Epithelial cell of prostate (primary cell): ENCODE measurements around the gene VCAN.

Source experiments
- DNase-seq: peaks from one replicate; pipeline ENCODE4 v3.0.0-alpha.2; 2011; ENCODE audit warnings: low read depth, low spot score
- H3K27ac ChIP-seq: fragments of 450-650 bp; 2 replicates; pipeline ENCODE4 v1.5.1; 2017; ENCODE audit warnings: mild to moderate bottlenecking

The VCAN gene

DNA sequence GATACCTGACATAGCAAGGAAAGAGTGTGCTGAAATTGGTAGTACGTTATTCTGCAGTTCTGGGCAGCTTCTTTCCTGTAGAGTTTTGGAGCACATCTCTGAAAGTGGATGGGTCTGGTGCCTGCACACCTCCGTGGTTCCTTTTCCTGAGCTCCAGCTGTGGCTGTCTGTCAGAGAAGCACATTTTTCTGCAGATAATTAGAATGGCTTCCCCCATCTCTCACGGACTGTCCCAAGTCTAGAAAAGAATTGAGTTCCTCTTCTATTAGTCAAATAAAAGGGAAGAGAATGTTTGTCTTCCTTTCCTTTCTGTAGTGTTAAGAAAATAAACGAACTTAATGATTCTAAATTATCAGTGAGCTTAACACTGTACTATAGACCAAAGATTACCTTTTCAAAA, 55.7 kb downstream of the VCAN start:
- DNase-seq = no peak

GRCh38 chr5:83527722-83528438, 56.3 kb downstream of the VCAN start:
- H3K27ac ChIP-seq = no peak overlapping the region

More for the DNA sequence above, 55.7 kb downstream of the VCAN start:
- no peak overlapping the region for H3K27ac ChIP-seq

DNA sequence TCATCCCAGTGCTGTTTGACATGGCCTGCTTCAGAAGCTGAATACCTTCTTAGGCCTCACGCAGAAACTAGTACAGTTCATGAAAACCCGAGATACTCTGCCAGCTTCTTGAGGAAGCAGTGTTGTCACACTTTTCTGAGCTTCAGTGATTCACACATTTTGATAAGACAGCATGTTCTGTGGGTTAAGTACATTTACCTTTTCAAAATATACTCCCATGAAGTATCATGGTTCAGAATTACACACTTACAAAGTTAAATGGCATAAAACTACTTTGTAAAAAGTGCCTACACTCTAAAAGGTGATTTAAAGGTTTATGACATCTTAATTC, 56.9 kb downstream of the VCAN start:
- no peak overlapping the region for H3K27ac ChIP-seq
- DNase-seq = no peak

More at GRCh38 chr5:83527722-83528438, 56.3 kb downstream of the VCAN start:
- DNase-seq = no peak

GRCh38 chr5:83530193-83530592, 58.6 kb downstream of the VCAN start:
- DNase-seq = no peak
- no peak overlapping the region for H3K27ac ChIP-seq

- no peak for DNase-seq
- no peak overlapping the region for H3K27ac ChIP-seq
Observed at GRCh38 chr5:83531661-83532060, 60.1 kb downstream of the VCAN start.

- H3K27ac ChIP-seq = no peak overlapping the region
- DNase-seq = no peak
Observed at GRCh38 chr5:83538786-83539462, 67.4 kb downstream of the VCAN start.

- H3K27ac ChIP-seq = no peak overlapping the region
- no peak for DNase-seq
Observed at GRCh38 chr5:83539463-83539790, 67.9 kb downstream of the VCAN start.

- no peak for DNase-seq
- H3K27ac ChIP-seq = no peak overlapping the region
Observed at GRCh38 chr5:83540105-83540504, 68.6 kb downstream of the VCAN start.

DNA sequence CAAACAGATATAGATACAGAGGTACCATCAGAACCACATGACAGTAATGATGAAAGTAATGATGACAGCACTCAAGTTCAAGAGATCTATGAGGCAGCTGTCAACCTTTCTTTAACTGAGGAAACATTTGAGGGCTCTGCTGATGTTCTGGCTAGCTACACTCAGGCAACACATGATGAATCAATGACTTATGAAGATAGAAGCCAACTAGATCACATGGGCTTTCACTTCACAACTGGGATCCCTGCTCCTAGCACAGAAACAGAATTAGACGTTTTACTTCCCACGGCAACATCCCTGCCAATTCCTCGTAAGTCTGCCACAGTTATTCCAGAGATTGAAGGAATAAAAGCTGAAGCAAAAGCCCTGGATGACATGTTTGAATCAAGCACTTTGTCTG, 69.2 kb downstream of the VCAN start:
- no peak overlapping the region for H3K27ac ChIP-seq
- no peak for DNase-seq

- H3K27ac ChIP-seq = no peak overlapping the region
Observed at GRCh38 chr5:83542839-83543238, 71.3 kb downstream of the VCAN start.

GRCh38 chr5:83543898-83544297, 72.4 kb downstream of the VCAN start:
- no peak for DNase-seq
- H3K27ac ChIP-seq = no peak overlapping the region

More at GRCh38 chr5:83542839-83543238, 71.3 kb downstream of the VCAN start:
- DNase-seq = no peak

DNA sequence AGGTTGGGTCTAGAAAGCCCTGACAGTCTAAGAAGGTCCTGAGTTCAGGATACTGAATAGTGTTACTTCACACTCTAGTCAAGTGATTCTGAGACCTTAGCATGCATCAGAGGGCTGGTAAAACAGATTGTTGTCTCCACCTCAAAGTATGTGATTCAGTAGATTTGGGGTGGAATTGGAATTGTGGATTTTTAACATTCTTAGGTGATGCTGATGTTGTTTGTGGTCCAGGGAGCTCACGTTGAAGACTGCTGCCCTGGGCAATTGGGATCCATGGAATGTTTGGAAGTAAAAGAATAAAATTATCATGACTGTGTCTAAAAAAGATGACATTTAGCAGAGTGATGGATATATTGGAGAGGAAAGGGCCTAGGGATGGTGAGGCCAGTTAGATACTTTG, 75.6 kb downstream of the VCAN start:
- DNase-seq = no peak
- no peak overlapping the region for H3K27ac ChIP-seq

- no peak overlapping the region for H3K27ac ChIP-seq
- no peak for DNase-seq
Observed at GRCh38 chr5:83547889-83548288, 76.3 kb downstream of the VCAN start.

DNA sequence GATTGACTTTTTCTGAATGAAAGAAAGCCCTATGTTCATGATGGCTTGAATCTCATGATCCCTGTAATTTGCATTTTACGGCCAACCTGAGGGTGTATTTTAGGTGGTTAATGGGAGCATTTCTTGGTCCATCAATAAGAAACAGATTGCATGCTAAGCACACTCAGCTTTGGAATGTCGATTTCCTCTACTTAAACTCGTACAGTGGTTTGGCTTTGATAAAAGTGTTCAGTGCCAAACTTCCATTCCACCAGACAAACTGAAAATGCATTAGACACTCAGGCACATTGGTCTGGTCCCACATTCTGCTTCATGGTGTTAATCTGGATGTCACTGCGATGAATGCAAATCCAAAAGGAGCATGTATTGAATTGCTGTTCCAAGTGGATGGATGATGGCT, 77.0 kb downstream of the VCAN start:
- DNase-seq = no peak
- no peak overlapping the region for H3K27ac ChIP-seq

DNA sequence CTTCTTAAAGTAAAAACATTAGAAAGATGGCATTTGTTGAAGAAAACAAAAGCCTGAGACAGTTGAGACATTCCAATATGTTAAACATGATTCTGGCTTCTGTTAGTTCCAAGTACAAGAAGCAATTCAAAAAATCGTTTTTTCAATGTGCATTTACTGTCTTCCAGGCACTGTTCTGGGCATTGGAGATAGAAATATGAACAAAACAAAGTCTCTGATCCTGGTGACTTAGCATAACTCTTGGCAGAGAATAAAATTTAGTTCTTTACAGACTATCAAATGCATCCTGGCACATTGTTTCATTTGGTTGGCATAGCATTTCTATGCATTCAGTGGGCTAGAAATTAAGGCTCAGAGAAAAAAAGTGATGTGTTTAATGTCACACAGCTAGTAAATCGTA, 77.5 kb downstream of the VCAN start:
- no peak for DNase-seq
- no peak overlapping the region for H3K27ac ChIP-seq

DNA sequence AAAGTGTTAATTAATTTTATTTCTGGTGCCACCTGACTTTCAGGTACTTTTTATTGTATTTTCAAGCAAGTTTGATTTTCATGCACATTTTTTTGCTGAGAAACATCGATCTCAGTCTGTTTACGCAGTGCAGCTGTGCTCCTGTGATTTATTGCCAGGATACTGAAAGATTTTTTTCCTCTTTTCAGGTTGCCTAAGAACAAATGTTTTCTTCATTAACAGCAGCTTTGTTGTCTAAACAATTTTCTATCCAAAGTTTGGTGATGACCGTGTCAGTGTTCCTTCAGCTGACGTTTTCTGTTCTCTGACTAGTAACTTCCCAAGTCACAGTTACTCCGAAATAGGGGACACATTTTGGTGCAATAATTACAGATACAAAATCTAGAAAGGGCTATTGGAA, 78.1 kb downstream of the VCAN start:
- DNase-seq = no peak
- H3K27ac ChIP-seq = no peak overlapping the region

DNA sequence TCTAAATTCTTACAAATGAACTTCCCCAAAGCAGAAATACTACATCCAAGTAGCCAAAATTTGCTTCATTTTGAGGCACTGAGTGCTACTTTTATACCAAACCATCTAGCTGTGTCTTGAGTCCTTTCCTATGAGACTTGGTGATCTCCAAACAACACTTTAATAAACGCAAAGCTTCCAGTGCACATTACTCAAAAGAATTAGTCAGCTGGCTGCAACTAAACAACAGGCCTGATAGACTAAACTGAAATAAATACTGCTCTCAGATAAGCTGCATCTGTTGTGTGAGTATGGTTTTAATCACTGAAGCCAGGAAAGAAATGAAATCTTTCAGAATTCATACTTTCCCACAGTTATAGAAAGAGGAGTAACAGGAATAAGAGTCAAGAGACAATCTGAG, 80.3 kb downstream of the VCAN start:
- no peak for DNase-seq
- no peak overlapping the region for H3K27ac ChIP-seq

DNA sequence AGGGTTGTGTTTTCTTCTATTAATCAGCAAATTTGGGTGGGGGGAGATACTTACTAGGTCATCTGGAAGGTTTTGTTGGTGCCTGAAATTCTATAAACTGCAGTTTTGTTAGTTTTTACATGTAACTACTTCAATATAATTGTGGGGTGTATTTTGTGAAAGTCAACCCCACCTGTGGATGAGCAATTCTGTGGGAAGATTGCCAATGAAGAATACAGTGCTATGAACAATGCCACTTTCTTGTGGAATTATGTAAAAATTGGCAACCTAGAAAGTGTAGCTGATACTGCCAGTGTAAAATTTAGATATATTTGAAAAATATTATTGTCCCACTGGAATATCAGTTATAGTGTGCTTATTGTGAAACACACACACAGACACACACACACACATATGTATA, 80.7 kb downstream of the VCAN start:
- no peak overlapping the region for H3K27ac ChIP-seq
- DNase-seq = no peak

DNA sequence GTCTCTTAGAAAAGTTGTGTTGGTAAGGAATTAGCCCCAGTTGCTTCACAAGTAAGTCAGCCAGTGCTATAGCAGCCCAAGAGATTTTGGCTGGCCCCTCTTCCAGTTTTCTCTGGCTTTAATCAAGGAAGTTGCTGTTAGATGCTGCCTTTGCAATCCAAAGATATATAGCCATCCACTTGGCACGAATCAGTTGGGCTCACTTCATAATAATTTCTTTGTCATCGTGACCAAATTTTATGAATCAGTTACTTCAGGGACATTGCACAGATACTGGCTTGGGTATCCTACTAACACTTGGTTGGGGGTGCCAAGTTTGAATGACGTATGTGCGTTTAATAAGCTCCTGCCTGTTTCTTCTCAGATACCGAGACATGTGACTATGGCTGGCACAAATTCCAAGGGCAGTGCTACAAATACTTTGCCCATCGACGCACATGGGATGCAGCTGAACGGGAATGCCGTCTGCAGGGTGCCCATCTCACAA, 81.5 kb downstream of the VCAN start:
- no peak overlapping the region for H3K27ac ChIP-seq

DNA sequence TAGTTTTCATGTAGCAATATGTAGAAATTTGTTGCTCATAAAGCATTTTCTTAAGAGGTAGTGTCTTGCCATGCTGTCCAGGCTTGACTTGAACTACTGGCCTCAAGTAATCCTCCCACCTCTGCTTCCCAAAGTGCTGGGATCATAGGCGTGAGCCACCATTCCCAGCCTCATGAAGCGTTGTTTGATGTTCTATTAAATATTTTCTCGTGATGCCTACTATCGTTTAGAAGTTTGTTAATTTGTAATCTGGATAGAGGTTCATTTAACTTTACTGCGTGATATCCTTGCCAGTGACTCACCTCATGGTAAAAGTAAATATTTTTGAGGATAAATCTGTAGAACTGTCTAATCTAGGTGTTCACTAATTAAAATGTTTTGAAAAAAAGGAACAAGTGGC, 82.6 kb downstream of the VCAN start:
- H3K27ac ChIP-seq = no peak overlapping the region

More for the DNA sequence above, 81.5 kb downstream of the VCAN start:
- no peak for DNase-seq

GRCh38 chr5:83554686-83555085, 83.1 kb downstream of the VCAN start:
- no peak for DNase-seq
- no peak overlapping the region for H3K27ac ChIP-seq

More for the DNA sequence above, 82.6 kb downstream of the VCAN start:
- DNase-seq = no peak

GRCh38 chr5:83555263-83555662, 83.7 kb downstream of the VCAN start:
- no peak for DNase-seq
- no peak overlapping the region for H3K27ac ChIP-seq
